Stomach (tissue), 4 donors: ENCODE data around the gene KRTAP5-2.

Experiments used
- POLR2A ChIP-seq, 4 donors: fragments of 450-650 bp; IDR thresholded peaks; one replicate each; pipeline ENCODE4 v1.6.1; 2016; ENCODE audit warnings: antibody characterized with exemption in 4 of 4, control low read depth in 2 of 4, mild to moderate bottlenecking in 1 of 4, moderate library complexity in 1 of 4
- POLR2AphosphoS5 ChIP-seq, 3 donors: sonication (generic); formaldehyde crosslinking; IDR thresholded peaks; one replicate each; pipeline ENCODE4 v1.6.1; 2016; ENCODE audit warnings: antibody characterized with exemption in 3 of 3
- TF ChIP-seq, protein P1 (sequence below), 7 experiments: fragments of 450-650 bp in 4 of 7; fragments of 200-600 bp in 3 of 7; sonication (generic) in 3 of 7; IDR thresholded peaks; one replicate each; pipeline ENCODE4 v1.5.1; 2016 to 2019; ENCODE audit warnings: antibody characterized with exemption in 7 of 7, control low read depth in 2 of 7, mild to moderate bottlenecking in 1 of 7

DNA sequence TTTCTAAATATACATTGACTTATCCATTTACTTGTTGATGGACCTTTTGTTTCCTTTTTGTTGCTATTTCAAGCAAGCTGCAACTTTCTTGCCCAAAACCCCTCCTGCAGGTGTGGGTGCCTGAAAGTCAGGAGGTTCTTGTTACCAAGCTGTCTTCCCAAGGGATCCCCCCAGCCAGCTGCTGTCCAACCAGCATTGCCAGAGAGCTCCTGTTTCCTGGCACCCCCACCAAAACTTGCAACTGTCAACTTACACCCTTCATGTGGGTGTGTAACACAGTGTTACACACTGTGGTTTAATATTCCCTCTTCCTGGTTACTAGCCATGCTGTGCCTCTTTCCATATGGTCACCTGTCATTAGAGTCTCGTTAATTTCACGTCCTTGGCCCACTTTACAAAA is 11.4 kb downstream of the KRTAP5-2 start:
- TF ChIP-seq, protein P1, sequence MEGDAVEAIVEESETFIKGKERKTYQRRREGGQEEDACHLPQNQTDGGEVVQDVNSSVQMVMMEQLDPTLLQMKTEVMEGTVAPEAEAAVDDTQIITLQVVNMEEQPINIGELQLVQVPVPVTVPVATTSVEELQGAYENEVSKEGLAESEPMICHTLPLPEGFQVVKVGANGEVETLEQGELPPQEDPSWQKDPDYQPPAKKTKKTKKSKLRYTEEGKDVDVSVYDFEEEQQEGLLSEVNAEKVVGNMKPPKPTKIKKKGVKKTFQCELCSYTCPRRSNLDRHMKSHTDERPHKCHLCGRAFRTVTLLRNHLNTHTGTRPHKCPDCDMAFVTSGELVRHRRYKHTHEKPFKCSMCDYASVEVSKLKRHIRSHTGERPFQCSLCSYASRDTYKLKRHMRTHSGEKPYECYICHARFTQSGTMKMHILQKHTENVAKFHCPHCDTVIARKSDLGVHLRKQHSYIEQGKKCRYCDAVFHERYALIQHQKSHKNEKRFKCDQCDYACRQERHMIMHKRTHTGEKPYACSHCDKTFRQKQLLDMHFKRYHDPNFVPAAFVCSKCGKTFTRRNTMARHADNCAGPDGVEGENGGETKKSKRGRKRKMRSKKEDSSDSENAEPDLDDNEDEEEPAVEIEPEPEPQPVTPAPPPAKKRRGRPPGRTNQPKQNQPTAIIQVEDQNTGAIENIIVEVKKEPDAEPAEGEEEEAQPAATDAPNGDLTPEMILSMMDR (IDR thresholded peaks at IDR 0.05), result no peak
- no peak for TF ChIP-seq POLR2AphosphoS5 (IDR thresholded peaks at IDR 0.05)
- TF ChIP-seq POLR2A (IDR thresholded peaks at IDR 0.05), result no peak
